Mononuclear cell (primary cell): Measurements from ENCODE around the gene MPPED2. TPM values are rescaled to one million over a fixed set of nuclear protein-coding genes. Genes with fewer than 3 reads are reported as not detected.
A peak's percentile ranks its signal among the peaks of the same experiment; 100 is the strongest.

Source experiments
- H3K27me3 ChIP-seq: 2 replicates; pipeline ENCODE4 v1.6.0; 2011; ENCODE audit warnings: low read length, control low read depth; ENCODE audit not compliant: insufficient read depth
- H3K4me1 ChIP-seq: 2 replicates; pipeline ENCODE4 v1.5.1; 2011; ENCODE audit warnings: mild to moderate bottlenecking, low read length, control low read depth; ENCODE audit not compliant: insufficient read depth
- H3K4me3 ChIP-seq: 2 replicates; pipeline ENCODE4 v1.5.1; 2011; ENCODE audit warnings: mild to moderate bottlenecking, low read length, moderate library complexity
- H3K9me3 ChIP-seq: 2 replicates; pipeline ENCODE4 v1.5.1; 2011; ENCODE audit warnings: low read depth, mild to moderate bottlenecking, control low read depth, low read length
- total RNA-seq: library from RNA; depleted of rRNA; stranded (reverse); fragments of >200 nt; gene quantifications from one replicate; pipeline ENCODE4 v1.2.3, GENCODE V29; 2012

MPPED2 gene
- 0.21 TPM for total RNA-seq

- Histone ChIP-seq H3K4me1 (peaks cover 8% of the 10 kb centered on the region), H3K4me3 (peak within 1 kb of the TSS; percentile 20), H3K27me3 (peaks cover 57% of the 10 kb centered on the region), H3K9me3 (no peaks in the 10 kb centered on the region)
These were observed at the start of gene MPPED2 for GRCh38 chr11:30586251-30587144. Gene MPPED2 (minus strand): TSS chr11:30586353. CDS start chr11:30580373, 5,980 bp downstream.

GRCh38 chr11:30635401-30635989 is 49.3 kb upstream of the MPPED2 start:
- H3K27me3 ChIP-seq: no peaks in the 10 kb centered on the region
- H3K9me3 ChIP-seq: no peaks in the 10 kb centered on the region
- no peak overlapping the region for H3K4me3 ChIP-seq
- H3K4me1 ChIP-seq: no peaks in the 10 kb centered on the region

- no peak overlapping the region for H3K4me3 ChIP-seq
- no peaks in the 10 kb centered on the region for H3K27me3 ChIP-seq
- H3K9me3 ChIP-seq: no peaks in the 10 kb centered on the region
- H3K4me1 ChIP-seq: no peaks in the 10 kb centered on the region
These were observed 45.0 kb upstream of the MPPED2 start for GRCh38 chr11:30631148-30631547.

- Histone ChIP-seq H3K4me3 (no peak overlapping the region), H3K4me1 (no peaks in the 10 kb centered on the region), H3K9me3 (no peaks in the 10 kb centered on the region), H3K27me3 (no peaks in the 10 kb centered on the region)
These were observed 33.6 kb upstream of the MPPED2 start for GRCh38 chr11:30619767-30620166.

- no peaks in the 10 kb centered on the region for H3K4me1 ChIP-seq
- no peaks in the 10 kb centered on the region for H3K9me3 ChIP-seq
- no peak overlapping the region for H3K4me3 ChIP-seq
- H3K27me3 ChIP-seq: no peaks in the 10 kb centered on the region
These were observed 31.6 kb upstream of the MPPED2 start for GRCh38 chr11:30617762-30618161.

- Histone ChIP-seq H3K4me3 (no peak overlapping the region), H3K4me1 (no peaks in the 10 kb centered on the region), H3K9me3 (no peaks in the 10 kb centered on the region), H3K27me3 (no peaks in the 10 kb centered on the region)
These were observed 24.5 kb upstream of the MPPED2 start for GRCh38 chr11:30610628-30611027.

- Histone ChIP-seq H3K4me3 (no peak overlapping the region), H3K4me1 (no peaks in the 10 kb centered on the region), H3K9me3 (no peaks in the 10 kb centered on the region), H3K27me3 (no peaks in the 10 kb centered on the region)
These were observed 22.4 kb upstream of the MPPED2 start for GRCh38 chr11:30608534-30608933.

- Histone ChIP-seq H3K9me3 (no peaks in the 10 kb centered on the region), H3K27me3 (no peaks in the 10 kb centered on the region), H3K4me3 (no peak overlapping the region), H3K4me1 (no peaks in the 10 kb centered on the region)
These were observed 19.0 kb upstream of the MPPED2 start for GRCh38 chr11:30605036-30605605.

- Histone ChIP-seq H3K4me3 (no peak overlapping the region), H3K4me1 (no peaks in the 10 kb centered on the region), H3K27me3 (no peaks in the 10 kb centered on the region), H3K9me3 (no peaks in the 10 kb centered on the region)
These were observed 17.2 kb upstream of the MPPED2 start for GRCh38 chr11:30603357-30603756.

GRCh38 chr11:30596832-30597231 is 10.7 kb upstream of the MPPED2 start:
- no peak overlapping the region for H3K4me3 ChIP-seq
- no peaks in the 10 kb centered on the region for H3K9me3 ChIP-seq
- H3K4me1 ChIP-seq: no peaks in the 10 kb centered on the region
- H3K27me3 ChIP-seq: no peaks in the 10 kb centered on the region

GRCh38 chr11:30595934-30596333 is 9.8 kb upstream of the MPPED2 start:
- H3K27me3 ChIP-seq: no peaks in the 10 kb centered on the region
- H3K9me3 ChIP-seq: no peaks in the 10 kb centered on the region
- no peak overlapping the region for H3K4me3 ChIP-seq
- no peaks in the 10 kb centered on the region for H3K4me1 ChIP-seq

- Histone ChIP-seq H3K4me3 (no peak overlapping the region), H3K4me1 (no peaks in the 10 kb centered on the region), H3K27me3 (no peaks in the 10 kb centered on the region), H3K9me3 (no peaks in the 10 kb centered on the region)
These were observed 8.7 kb upstream of the MPPED2 start for GRCh38 chr11:30594646-30595411.

GRCh38 chr11:30587269-30587812 is 1.2 kb upstream of the MPPED2 start:
- peaks cover 8% of the 10 kb centered on the region for H3K4me1 ChIP-seq
- no peaks in the 10 kb centered on the region for H3K9me3 ChIP-seq
- peaks cover 49% of the 10 kb centered on the region for H3K27me3 ChIP-seq

GRCh38 chr11:30585892-30586250 is 282 bp downstream of the MPPED2 start:
- H3K9me3 ChIP-seq: no peaks in the 10 kb centered on the region

More at GRCh38 chr11:30587269-30587812, 1.2 kb upstream of the MPPED2 start:
- no peak overlapping the region for H3K4me3 ChIP-seq

More at GRCh38 chr11:30585892-30586250, 282 bp downstream of the MPPED2 start:
- Histone ChIP-seq H3K4me1 (peaks cover 8% of the 10 kb centered on the region), H3K27me3 (peaks cover 57% of the 10 kb centered on the region), H3K4me3 (peak overlapping the region; percentile 20)
